Non-pigmented ciliary epithelial cell (primary cell): ENCODE data around the gene IL17RA.
A peak's percentile ranks its signal among the peaks of the same experiment; 100 is the strongest.

Experiments used
- DNase-seq: peaks from one replicate; pipeline ENCODE4 v3.0.0-alpha.2; 2010; ENCODE audit warnings: low read depth

IL17RA gene

GRCh38 chr22:17158568-17159503, 74.0 kb downstream of the IL17RA start, which contains the start of gene HDHD5:
Gene HDHD5, minus strand, starts transcription at chr22:17159277. Its CDS starts 26 bp downstream, at chr22:17159251.
- DNase-seq = peak; percentile 42

DNA sequence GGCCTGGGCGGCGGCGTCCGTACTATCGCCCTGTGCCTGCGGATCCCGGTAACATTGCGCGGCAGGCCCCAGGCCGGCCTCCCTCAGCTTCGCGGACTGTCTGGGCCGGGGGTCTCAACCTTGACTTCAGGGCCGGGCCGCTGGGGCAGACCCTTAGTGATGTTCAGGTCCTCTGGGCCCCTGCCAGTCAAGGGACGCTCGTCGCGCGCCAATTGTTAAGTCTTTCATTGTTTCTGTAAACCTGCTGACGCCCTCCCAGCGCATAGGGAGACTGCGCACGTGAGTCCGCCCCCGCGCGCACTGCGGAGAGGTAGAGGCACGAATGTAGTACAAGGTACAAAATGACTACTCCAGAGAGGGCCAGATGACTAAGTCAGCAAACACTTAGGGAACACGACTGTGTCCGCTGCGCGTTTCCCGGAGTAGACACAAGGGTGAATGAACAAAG, 74.7 kb downstream of the IL17RA start:
- peak; percentile 13 for DNase-seq

DNA sequence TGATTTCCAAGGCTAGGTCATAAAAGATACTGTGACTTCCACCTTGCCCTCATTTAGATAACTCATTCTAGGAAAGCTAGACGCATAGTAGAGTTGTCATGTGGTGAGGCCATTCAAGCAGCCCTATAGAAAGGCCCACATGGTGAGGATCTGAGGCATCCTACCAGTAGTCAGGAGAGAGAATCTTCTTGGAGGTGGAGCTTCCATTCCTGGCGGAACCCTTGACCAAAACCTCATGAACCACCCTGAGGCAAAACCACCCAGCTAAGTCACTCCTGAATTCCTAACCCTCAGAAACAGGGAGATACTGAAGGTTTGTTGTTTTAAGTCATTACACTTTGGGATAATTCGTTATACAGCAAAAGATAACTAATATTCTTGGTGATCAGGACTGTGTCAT, 77.2 kb downstream of the IL17RA start:
- DNase-seq = no peak

- no peak for DNase-seq
These were observed 77.9 kb downstream of the IL17RA start for GRCh38 chr22:17162731-17163130.

DNA sequence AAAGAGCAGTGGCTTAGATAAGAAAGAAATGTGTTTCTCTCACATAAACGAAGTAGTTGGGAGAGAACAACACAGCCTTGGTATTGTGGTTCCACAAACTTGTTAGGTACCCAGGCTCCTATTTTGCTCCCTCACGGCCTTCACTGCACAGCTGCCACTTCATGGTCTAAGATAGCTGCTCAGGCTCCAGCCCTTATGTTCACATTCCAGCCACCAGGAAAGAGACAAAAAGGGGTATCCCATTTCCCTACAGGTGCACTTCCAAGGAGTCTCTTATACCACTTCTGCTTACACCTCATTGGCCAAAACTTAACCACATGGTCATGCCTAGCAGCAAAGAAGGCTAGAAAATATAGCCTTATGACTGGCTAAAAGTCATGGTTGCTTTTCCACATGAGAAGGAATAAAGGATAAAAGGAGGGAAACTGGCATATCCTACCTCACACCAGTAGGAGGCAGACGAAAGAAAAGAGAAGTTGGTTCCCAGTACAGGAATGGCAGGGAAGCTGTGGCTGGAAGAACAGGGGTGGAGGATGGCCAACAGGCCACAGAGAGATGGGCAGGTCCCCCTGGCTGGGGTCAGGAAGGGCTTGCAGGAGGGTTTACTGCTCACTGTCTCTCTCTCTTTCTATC, 79.7 kb downstream of the IL17RA start:
- no peak for DNase-seq
